PC-9 (cell line): ENCODE results near the gene QARS1.

Source experiments
- EZH2 ChIP-seq: fragments of 200-600 bp; sonication (generic); IDR thresholded peaks from 2 replicates; pipeline ENCODE4 v1.8.0; 2017; ENCODE audit warnings: antibody characterized with exemption, low read depth
- TF ChIP-seq, protein P1 (sequence below): fragments of 200-600 bp; sonication (generic); conservative IDR thresholded peaks from 2 replicates; pipeline ENCODE4 v1.6.1; 2017; ENCODE audit warnings: mixed run types, antibody characterized with exemption, mild to moderate bottlenecking, moderate library complexity

DNA sequence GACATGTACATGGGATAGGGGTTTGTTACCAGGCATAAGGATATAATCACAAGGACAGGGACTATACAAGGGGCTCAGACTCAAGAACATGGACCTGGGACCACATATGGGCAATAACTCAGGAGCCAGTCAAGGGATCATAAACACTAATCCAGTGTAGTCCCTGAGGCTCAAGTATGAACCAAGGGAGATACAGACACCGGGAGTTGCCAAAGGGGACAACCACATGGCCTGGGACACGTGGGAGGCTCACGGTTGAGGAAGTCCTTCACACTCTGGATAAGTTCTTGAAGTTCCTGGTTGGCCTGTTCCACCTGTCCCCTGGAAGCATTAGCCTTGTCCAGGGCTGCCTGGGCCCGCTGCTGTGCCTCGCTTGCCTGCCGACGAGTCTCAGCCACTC, 17.9 kb upstream of the QARS1 start:
- TF ChIP-seq, protein P1, sequence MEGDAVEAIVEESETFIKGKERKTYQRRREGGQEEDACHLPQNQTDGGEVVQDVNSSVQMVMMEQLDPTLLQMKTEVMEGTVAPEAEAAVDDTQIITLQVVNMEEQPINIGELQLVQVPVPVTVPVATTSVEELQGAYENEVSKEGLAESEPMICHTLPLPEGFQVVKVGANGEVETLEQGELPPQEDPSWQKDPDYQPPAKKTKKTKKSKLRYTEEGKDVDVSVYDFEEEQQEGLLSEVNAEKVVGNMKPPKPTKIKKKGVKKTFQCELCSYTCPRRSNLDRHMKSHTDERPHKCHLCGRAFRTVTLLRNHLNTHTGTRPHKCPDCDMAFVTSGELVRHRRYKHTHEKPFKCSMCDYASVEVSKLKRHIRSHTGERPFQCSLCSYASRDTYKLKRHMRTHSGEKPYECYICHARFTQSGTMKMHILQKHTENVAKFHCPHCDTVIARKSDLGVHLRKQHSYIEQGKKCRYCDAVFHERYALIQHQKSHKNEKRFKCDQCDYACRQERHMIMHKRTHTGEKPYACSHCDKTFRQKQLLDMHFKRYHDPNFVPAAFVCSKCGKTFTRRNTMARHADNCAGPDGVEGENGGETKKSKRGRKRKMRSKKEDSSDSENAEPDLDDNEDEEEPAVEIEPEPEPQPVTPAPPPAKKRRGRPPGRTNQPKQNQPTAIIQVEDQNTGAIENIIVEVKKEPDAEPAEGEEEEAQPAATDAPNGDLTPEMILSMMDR, result no peak
- no peak for TF ChIP-seq EZH2
